ENCODE measurements around the gene MAP3K9.

MAP3K9 gene

GRCh38 chr14:70785556-70785955 is 23.8 kb downstream of the MAP3K9 start:
- DNase-seq (ENCODE audit: low read depth), result no peak

GRCh38 chr14:70784886-70785285 is 24.4 kb downstream of the MAP3K9 start:
- no peak for DNase-seq (ENCODE audit: low read depth)

- DNase-seq (ENCODE audit: low read depth), result no peak
Observed at GRCh38 chr14:70782361-70782760, 27.0 kb downstream of the MAP3K9 start.

GRCh38 chr14:70780396-70781075 is 28.8 kb downstream of the MAP3K9 start:
- DNase-seq (ENCODE audit: low read depth), result no peak

GRCh38 chr14:70779667-70780066 is 29.6 kb downstream of the MAP3K9 start:
- no peak for DNase-seq (ENCODE audit: low read depth)

GRCh38 chr14:70776197-70776596 is 33.1 kb downstream of the MAP3K9 start:
- DNase-seq (ENCODE audit: low read depth), result no peak

GRCh38 chr14:70773182-70773862 is 36.0 kb downstream of the MAP3K9 start:
- no peak for DNase-seq (ENCODE audit: low read depth)

- DNase-seq (ENCODE audit: low read depth), result no peak
Observed at GRCh38 chr14:70771781-70772212, 37.5 kb downstream of the MAP3K9 start.

GRCh38 chr14:70770490-70770889 is 38.8 kb downstream of the MAP3K9 start:
- DNase-seq (ENCODE audit: low read depth), result no peak

- no peak for DNase-seq (ENCODE audit: low read depth)
Observed at GRCh38 chr14:70759398-70759797, 49.9 kb downstream of the MAP3K9 start.

GRCh38 chr14:70755655-70756054 is 53.7 kb downstream of the MAP3K9 start:
- DNase-seq (ENCODE audit: low read depth), result no peak

GRCh38 chr14:70754991-70755390 is 54.3 kb downstream of the MAP3K9 start:
- no peak for DNase-seq (ENCODE audit: low read depth)

- DNase-seq (ENCODE audit: low read depth), result no peak
Observed at GRCh38 chr14:70753518-70753953, 55.8 kb downstream of the MAP3K9 start.

- DNase-seq (ENCODE audit: low read depth), result no peak
Observed at GRCh38 chr14:70748422-70748821, 60.9 kb downstream of the MAP3K9 start.

GRCh38 chr14:70744641-70745040 is 64.7 kb downstream of the MAP3K9 start:
- DNase-seq (ENCODE audit: low read depth), result no peak

- no peak for DNase-seq (ENCODE audit: low read depth)
Observed at GRCh38 chr14:70742316-70742715, 67.0 kb downstream of the MAP3K9 start.

GRCh38 chr14:70741482-70741881 is 67.8 kb downstream of the MAP3K9 start:
- no peak for DNase-seq (ENCODE audit: low read depth)

GRCh38 chr14:70735043-70735442 is 74.3 kb downstream of the MAP3K9 start:
- DNase-seq (ENCODE audit: low read depth), result no peak

- no peak for DNase-seq (ENCODE audit: low read depth)
Observed at GRCh38 chr14:70731447-70732239, 77.7 kb downstream of the MAP3K9 start.

- no peak for DNase-seq (ENCODE audit: low read depth)
Observed at GRCh38 chr14:70730393-70730792, 78.9 kb downstream of the MAP3K9 start.

GRCh38 chr14:70726651-70727375 is 82.5 kb downstream of the MAP3K9 start:
- DNase-seq (ENCODE audit: low read depth), result no peak

- no peak for DNase-seq (ENCODE audit: low read depth)
Observed at GRCh38 chr14:70724944-70725343, 84.4 kb downstream of the MAP3K9 start.

Data from activated T-helper 9 cell treated with anti-CD3 and anti-CD28 coated beads, Interleukin-2, amount 50 U/mL, for 16 hours (primary cell).